HG02798 (cell line): Measurements from ENCODE around the gene CDK8.

ENCODE experiments used
- ATAC-seq: cut with Tn5 transposase; IDR thresholded peaks from one replicate; pipeline ENCODE4 v1.9.1; 2021; ENCODE audit warnings: mild to moderate bottlenecking; ENCODE audit not compliant: unreplicated experiment, poor library complexity

CDK8 gene

GRCh38 chr13:26435171-26435570, 181.2 kb downstream of the CDK8 start:
- no peak for ATAC-seq

GRCh38 chr13:26435646-26436045, 181.7 kb downstream of the CDK8 start:
- ATAC-seq, result no peak

- ATAC-seq, result no peak
Measured at GRCh38 chr13:26436914-26437313, 183.0 kb downstream of the CDK8 start.

- no peak for ATAC-seq
Measured at GRCh38 chr13:26440111-26440510, 186.2 kb downstream of the CDK8 start.

GRCh38 chr13:26441476-26441875, 187.5 kb downstream of the CDK8 start:
- no peak for ATAC-seq

- no peak for ATAC-seq
Measured at GRCh38 chr13:26442541-26442940, 188.6 kb downstream of the CDK8 start.

- ATAC-seq, result no peak
Measured at GRCh38 chr13:26445092-26445491, 191.2 kb downstream of the CDK8 start.

- no peak for ATAC-seq
Measured at GRCh38 chr13:26446751-26447150, 192.8 kb downstream of the CDK8 start.

GRCh38 chr13:26448032-26448431, 194.1 kb downstream of the CDK8 start:
- no peak for ATAC-seq

- no peak for ATAC-seq
Measured at GRCh38 chr13:26449063-26449848, 195.3 kb downstream of the CDK8 start.
